ENCODE measurements around the gene C15orf40.

Gene C15orf40

GRCh38 chr15:82993144-82993543 lies 18.3 kb downstream of the C15orf40 start:
- no peak for DNase-seq (ENCODE audit: low spot score)

- DNase-seq (ENCODE audit: low spot score): no peak
Observed at GRCh38 chr15:82992436-82992998, 18.9 kb downstream of the C15orf40 start.

GRCh38 chr15:82986442-82986780 lies 25.0 kb downstream of the C15orf40 start:
- DNase-seq (ENCODE audit: low spot score): no peak

GRCh38 chr15:82985688-82986441 lies 25.6 kb downstream of the C15orf40 start, which contains the start of gene RAMAC:
RAMAC (plus strand) TSS chr15:82986210; CDS start chr15:82989019, 2,809 bp downstream.
- peak; percentile 89 for DNase-seq (ENCODE audit: low spot score)

GRCh38 chr15:82980981-82981380 lies 30.5 kb downstream of the C15orf40 start:
- no peak for DNase-seq (ENCODE audit: low spot score)

- no peak for DNase-seq (ENCODE audit: low spot score)
Observed at GRCh38 chr15:82979726-82980125, 31.7 kb downstream of the C15orf40 start.

- no peak for DNase-seq (ENCODE audit: low spot score)
Observed at GRCh38 chr15:82978438-82978837, 33.0 kb downstream of the C15orf40 start.

GRCh38 chr15:82977076-82977475 lies 34.4 kb downstream of the C15orf40 start:
- no peak for DNase-seq (ENCODE audit: low spot score)

GRCh38 chr15:82972990-82973389 lies 38.4 kb downstream of the C15orf40 start:
- DNase-seq (ENCODE audit: low spot score): no peak

GRCh38 chr15:82971218-82971984 lies 40.0 kb downstream of the C15orf40 start:
- no peak for DNase-seq (ENCODE audit: low spot score)

GRCh38 chr15:82970696-82971095 lies 40.7 kb downstream of the C15orf40 start:
- DNase-seq (ENCODE audit: low spot score): no peak

GRCh38 chr15:82970078-82970686 lies 41.3 kb downstream of the C15orf40 start:
- DNase-seq (ENCODE audit: low spot score): no peak

GRCh38 chr15:82969353-82969752 lies 42.1 kb downstream of the C15orf40 start:
- no peak for DNase-seq (ENCODE audit: low spot score)

GRCh38 chr15:82968066-82968465 lies 43.4 kb downstream of the C15orf40 start:
- no peak for DNase-seq (ENCODE audit: low spot score)

GRCh38 chr15:82966671-82967071 lies 44.8 kb downstream of the C15orf40 start:
- no peak for DNase-seq (ENCODE audit: low spot score)

GRCh38 chr15:82964890-82965289 lies 46.5 kb downstream of the C15orf40 start:
- DNase-seq (ENCODE audit: low spot score): no peak

- DNase-seq (ENCODE audit: low spot score): no peak
Observed at GRCh38 chr15:82963471-82964341, 47.7 kb downstream of the C15orf40 start.

GRCh38 chr15:82960766-82961165 lies 50.7 kb downstream of the C15orf40 start:
- no peak for DNase-seq (ENCODE audit: low spot score)

- DNase-seq (ENCODE audit: low spot score): no peak
Observed at GRCh38 chr15:82959423-82959822, 52.0 kb downstream of the C15orf40 start.

- DNase-seq (ENCODE audit: low spot score): no peak
Observed at GRCh38 chr15:82958638-82959037, 52.8 kb downstream of the C15orf40 start.
